Measurements from ENCODE around the gene APOL4. TPM values are rescaled to one million over a fixed set of nuclear protein-coding genes. Genes with fewer than 3 reads are reported as not detected.
"Not testable (repeated sequence)": the region's sequence is repeated elsewhere in the genome, so short reads cannot be mapped to it uniquely, and the experiment has no call there.

APOL4 gene, protein sequence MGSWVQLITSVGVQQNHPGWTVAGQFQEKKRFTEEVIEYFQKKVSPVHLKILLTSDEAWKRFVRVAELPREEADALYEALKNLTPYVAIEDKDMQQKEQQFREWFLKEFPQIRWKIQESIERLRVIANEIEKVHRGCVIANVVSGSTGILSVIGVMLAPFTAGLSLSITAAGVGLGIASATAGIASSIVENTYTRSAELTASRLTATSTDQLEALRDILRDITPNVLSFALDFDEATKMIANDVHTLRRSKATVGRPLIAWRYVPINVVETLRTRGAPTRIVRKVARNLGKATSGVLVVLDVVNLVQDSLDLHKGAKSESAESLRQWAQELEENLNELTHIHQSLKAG
- total RNA-seq (10 to 100 TPM in 2 of 10 donors, 1 to 10 TPM in 7, not detected in 1; 1.6 to 22.6 (median 4.9) TPM), polyA plus RNA-seq (1 to 10 TPM; 3.6 to 4.2 TPM)
- long read RNA-seq, donor 1, partial matches to known transcripts: 3 of 6 reads
- long read RNA-seq, donor 1, other reads (novel, unspliced or antisense): 3 of 6 reads
- long read RNA-seq, donor 2: 0 reads
- long read RNA-seq, donor 3, partial matches to known transcripts: 22 of 26 reads
- long read RNA-seq, donor 3, other reads (novel, unspliced or antisense): 4 of 26 reads

DNA sequence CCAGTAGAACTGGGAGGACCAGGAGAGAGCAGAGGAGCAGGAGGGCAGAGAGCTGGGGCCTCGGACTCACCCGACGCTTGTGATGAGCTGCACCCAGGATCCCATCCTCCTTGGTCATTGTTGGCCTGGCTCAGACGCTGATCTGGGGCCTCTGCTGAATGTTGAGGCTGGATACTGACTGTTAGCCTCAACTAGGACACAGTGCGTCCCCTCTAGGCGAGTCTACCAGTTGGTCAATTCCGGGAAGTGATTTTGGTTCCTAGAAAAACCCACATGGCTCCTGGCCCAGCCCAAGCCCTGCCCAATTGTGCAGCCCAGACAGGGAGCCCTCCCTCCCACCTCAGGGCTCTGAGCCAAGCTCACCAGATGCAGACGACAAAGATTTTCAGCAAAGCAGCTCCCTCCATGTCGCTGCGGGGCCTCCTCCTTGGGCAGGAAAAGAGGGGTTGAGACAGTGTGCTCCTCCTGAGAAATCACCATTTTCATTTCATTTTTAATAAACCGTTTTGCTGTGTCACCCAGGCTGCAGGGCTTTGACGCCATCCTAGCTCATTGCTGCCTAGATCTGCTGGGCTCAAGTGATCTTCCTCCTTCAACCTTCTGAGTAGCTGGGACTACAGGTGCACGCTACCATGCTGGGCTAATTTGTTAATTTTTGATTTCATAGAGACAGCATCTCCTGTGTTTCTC, at the start of gene APOL4:
APOL4 (minus strand) TSS at position 180 of the 690 bp plus-strand sequence; CDS start at position 105, 75 bp downstream.
- Histone ChIP-seq H3K27ac (peak within 1 kb of the TSS; percentile 49 to 92 (median 70)), H3K36me3 (no peaks in the 10 kb centered on the region), H3K9me3 (no peaks in the 10 kb centered on the region), H3K4me1 (peaks cover 7 to 59% (median 43%) of the 10 kb centered on the region in 9 donors), H3K4me3 (peak within 1 kb of the TSS in 8 of 10 donors; percentile 15 to 60 (median 41)), H3K27me3 (no peaks in the 10 kb centered on the region)
- intact Hi-C loops (cut with DNase I): loop anchor here in 2 of 10 donors (5.0 to 10.0 kb wide), 2 partner anchors 36 to 53 kb away; partner anchors contain the start of genes APOL1 (in 1 of the 2) and APOL2 (in 1 of the 2)
- ATAC-seq: peak; percentile 75 to 95 (median 88)
- WGBS, 2 donors: 23 to 27% methylated on average over 13 of the region's 13 CpGs
- TF ChIP-seq, protein P1, sequence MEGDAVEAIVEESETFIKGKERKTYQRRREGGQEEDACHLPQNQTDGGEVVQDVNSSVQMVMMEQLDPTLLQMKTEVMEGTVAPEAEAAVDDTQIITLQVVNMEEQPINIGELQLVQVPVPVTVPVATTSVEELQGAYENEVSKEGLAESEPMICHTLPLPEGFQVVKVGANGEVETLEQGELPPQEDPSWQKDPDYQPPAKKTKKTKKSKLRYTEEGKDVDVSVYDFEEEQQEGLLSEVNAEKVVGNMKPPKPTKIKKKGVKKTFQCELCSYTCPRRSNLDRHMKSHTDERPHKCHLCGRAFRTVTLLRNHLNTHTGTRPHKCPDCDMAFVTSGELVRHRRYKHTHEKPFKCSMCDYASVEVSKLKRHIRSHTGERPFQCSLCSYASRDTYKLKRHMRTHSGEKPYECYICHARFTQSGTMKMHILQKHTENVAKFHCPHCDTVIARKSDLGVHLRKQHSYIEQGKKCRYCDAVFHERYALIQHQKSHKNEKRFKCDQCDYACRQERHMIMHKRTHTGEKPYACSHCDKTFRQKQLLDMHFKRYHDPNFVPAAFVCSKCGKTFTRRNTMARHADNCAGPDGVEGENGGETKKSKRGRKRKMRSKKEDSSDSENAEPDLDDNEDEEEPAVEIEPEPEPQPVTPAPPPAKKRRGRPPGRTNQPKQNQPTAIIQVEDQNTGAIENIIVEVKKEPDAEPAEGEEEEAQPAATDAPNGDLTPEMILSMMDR (IDR thresholded peaks at IDR 0.05): peak in 2 of 9 donors; percentile 10 to 34
- peak; percentile 81 to 92 for DNase-seq

DNA sequence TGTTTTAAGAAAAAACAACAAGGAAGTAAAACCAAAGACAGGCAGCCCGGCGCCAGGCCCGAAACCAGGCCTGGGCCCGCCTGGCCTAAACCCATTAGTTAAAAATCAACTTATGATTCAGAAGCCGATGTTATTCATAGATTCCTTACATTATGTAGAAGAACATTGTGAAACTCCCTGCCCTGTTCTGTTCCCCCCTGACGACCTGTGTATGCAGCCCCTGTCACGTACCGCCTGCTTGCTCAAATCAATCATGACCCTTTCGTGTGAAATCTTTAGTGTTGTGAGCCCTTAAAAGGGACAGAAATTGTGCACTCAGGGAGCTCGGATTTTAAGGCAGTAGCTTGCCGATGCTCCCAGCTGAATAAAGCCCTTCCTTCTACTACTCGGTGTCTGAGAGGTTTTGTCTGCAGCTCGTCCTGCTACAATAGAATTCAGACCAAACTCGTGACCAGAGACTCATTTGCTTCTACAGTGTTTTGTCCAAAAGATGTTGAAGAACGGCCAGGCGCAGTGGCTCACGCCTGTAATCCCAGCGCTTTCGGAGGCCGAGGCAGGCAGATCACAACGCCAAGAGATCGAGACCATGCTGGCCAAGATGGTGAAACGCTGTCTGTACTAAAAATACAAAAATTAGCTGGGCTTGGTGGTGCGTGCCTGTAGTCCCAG, 48.8 kb upstream of the APOL4 start:
- H3K4me3 ChIP-seq, H3K36me3 ChIP-seq, ATAC-seq, DNase-seq, H3K27ac ChIP-seq, H3K9me3 ChIP-seq, H3K27me3 ChIP-seq: not testable (repeated sequence)
- intact Hi-C loops (cut with DNase I): loop anchor here in 1 of 10 donors (10.0 kb wide), 1 partner anchor 46 kb away; the partner anchor contains the start of gene APOL4
- peaks cover 0 to 32% (median 29%) of the 10 kb centered on the region in 9 donors for H3K4me1 ChIP-seq
- WGBS, 2 donors: 93 to 94% methylated on average over 24 of the region's 24 CpGs

DNA sequence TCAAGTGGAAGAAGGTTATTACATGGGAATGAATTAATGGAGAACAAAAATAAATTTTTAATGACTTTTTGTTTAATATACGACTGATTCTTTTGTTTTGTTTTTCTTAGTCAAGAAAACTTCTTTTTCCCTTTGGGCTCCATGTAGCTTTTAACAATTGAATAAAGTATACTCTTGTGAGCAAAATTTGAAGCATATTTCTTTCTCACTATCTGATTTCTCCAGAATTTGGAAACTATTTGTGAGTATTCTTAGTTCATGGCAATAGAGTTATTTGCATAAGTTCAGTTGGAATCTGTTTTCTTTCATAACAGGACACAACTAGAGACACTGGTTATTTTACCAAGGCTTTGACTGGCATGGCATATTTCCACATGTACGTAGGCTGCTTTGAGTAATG, 47.6 kb upstream of the APOL4 start:
- WGBS, 2 donors: 92 to 93% methylated on average over 2 of the region's 2 CpGs
- TF ChIP-seq, protein P1 (IDR thresholded peaks at IDR 0.05): no peak
- intact Hi-C loops (cut with DNase I): no loop called here

DNA sequence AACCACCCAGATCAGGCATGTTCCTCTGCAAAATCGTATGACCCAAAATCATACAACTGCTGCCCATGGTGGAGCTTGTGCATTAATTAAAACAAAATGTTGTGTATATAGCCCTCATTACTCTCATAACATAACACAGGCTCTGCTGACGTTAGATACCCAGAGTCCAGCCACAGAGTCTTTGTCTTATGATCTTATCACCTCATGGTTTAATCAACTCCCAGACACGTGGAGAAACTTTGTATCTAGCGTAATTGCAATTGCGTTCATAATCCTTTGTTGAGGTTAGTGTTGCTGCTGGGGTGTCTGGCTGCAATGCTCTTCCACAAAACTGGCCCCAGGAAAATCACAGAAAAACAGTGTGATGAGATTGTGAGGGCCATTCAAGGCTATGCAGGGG, 46.3 kb upstream of the APOL4 start:
- intact Hi-C loops (cut with DNase I): no loop called here
- Histone ChIP-seq H3K9me3 (peaks cover 0 to under 1% (median 0%) of the 10 kb centered on the region in 11 donors), H3K4me1 (peaks cover 9 to 33% (median 28%) of the 10 kb centered on the region in 9 donors), H3K27me3 (no peaks in the 10 kb centered on the region), H3K4me3 (no peak overlapping the region), H3K27ac (no peak overlapping the region), H3K36me3 (no peaks in the 10 kb centered on the region)
- DNase-seq (no peak), ATAC-seq (no peak)
- WGBS, 2 donors: 81 to 93% methylated on average over 5 of the region's 5 CpGs
- TF ChIP-seq, protein P1 (IDR thresholded peaks at IDR 0.05): no peak

More for the DNA sequence above, 47.6 kb upstream of the APOL4 start:
- H3K36me3 ChIP-seq: no peaks in the 10 kb centered on the region
- DNase-seq (no peak), ATAC-seq (no peak)
- no peak overlapping the region for H3K27ac ChIP-seq
- peaks cover 4 to 33% (median 30%) of the 10 kb centered on the region in 9 donors for H3K4me1 ChIP-seq
- no peaks in the 10 kb centered on the region for H3K27me3 ChIP-seq
- H3K4me3 ChIP-seq: no peak overlapping the region
- no peaks in the 10 kb centered on the region for H3K9me3 ChIP-seq
